NCI-H2081 (cell line): Measurements from ENCODE around the gene LIPE.

ENCODE experiments used
- DNase-seq, 2 experiments: peaks; one replicate each; lab custom pipeline; 2025; lab: John Stamatoyannopoulos, UW

The LIPE gene

GRCh38 chr19:42380155-42380554 is 47.0 kb downstream of the LIPE start:
- no peak for DNase-seq

GRCh38 chr19:42378225-42379215 is 48.7 kb downstream of the LIPE start:
- no peak for DNase-seq

DNA sequence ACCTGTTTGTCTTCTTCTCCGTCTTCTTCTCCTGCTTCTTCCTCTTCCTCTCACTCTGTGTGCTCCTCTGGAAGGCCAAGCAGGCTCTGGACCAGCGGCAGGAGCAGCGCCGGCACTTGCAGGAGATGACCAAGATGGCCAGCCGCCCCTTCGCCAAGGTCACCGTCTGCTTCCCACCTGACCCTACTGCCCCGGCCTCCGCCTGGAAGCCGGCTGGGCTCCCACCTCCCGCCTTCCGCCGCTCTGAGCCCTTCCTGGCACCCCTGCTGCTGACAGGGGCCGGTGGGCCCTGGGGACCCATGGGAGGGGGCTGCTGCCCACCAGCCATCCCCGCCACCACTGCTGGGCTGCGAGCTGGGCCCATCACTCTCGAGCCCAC is 51.0 kb downstream of the LIPE start:
- DNase-seq: no peak

DNA sequence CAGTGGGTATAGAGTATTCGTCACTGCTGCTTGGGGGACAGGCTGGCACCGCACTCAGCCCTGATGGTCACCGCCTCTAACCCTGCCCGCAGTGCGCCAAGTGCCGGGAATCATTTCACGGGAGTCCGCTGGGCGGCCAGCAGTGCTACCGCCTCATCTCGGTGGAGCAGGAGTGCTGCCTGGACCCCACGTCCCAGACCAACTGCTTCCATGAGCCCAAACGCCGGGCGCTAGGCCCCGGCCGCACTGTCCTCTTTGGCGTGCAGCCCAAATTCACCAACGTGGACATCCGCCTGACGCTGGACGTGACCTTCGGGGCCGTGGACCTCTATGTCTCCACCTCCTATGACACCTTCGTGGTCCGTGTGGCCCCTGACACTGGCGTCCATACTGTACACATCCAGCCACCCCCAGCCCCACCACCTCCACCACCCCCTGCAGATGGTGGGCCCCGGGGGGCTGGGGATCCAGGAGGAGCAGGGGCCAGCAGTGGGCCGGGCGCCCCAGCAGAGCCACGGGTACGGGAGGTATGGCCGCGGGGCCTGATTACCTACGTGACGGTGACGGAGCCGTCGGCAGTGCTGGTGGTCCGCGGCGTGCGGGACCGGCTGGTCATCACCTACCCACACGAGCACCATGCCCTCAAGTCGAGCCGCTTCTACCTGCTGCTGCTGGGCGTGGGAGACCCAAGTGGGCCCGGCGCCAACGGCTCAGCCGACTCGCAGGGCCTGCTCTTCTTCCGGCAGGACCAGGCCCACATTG is 51.6 kb downstream of the LIPE start:
- DNase-seq: no peak

DNA sequence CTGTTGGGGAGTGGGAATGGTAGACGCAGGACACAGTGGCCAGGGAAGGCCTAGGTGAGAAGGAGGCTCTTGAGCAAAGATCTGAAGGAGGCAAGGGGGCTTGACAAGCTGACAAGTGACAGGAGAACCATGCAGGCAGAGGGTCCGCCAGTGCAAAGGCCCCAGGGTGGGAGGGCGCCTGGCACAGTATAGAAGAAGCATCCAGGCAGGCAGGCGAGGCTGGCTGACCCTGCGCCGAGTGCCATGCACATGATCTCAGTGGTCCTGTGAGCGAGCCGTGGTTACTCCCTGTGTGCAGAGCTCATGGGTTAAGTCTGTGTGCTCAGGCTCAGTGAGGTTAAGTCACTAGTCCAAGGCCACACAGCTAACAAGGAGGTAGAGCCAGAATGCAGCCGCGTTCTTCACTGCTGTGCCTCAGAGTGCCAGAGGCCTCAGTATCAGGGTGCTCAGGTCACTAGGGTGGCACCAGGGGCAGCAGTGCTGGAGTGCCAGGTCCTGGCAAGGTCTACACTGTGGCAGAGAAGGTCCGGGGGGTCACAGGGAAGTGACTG is 52.3 kb downstream of the LIPE start:
- no peak for DNase-seq

GRCh38 chr19:42370626-42371175 is 56.5 kb downstream of the LIPE start:
- no peak for DNase-seq

DNA sequence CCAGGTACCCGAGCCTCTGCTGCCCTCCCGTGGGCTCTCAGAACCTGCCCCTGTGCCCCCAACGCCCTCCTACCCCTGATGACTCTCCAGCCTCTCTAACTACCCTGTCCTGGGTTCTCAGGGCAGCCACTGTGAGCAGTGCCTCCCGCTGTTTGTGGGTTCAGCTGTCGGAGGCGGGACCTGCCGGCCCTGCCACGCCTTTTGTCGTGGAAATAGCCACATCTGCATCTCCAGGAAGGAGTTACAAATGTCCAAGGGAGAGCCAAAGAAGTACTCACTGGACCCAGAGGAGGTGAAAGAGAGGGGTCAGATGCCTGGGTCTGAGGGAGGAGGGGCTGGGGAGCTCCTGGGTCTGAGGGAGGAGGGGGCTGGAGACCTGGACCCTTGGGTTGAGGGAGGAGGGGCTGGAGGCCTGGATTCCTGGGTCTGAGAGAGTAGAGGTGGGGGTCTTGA is 57.1 kb downstream of the LIPE start:
- DNase-seq: peak in 1 of 2 experiments; percentile 34

DNA sequence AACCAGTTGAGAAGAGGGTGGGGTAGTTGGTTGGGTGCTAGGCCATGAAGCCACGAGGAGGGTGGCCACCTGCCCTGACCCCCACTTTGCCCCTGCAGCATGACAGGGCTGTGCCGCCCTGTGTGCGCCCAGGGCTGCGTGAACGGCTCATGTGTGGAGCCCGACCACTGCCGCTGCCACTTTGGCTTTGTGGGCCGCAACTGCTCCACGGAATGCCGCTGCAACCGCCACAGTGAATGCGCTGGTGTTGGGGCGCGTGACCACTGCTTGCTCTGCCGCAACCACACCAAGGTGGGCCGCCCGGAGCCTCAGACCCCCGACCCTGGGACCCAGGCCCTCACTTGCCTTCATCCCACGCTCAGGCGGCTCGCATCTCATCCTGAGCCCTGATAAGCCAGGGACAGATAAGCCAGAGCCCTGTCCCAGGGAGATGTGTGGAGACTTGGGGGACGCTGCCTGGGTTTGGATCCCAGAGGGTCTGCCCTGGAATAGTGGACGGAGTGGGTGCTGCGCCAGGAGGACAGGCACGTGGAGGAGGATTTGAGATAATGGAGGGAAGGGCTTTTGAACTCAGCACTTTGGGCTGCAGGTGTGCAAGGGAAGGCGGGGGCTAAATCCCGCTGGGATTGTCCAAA is 57.6 kb downstream of the LIPE start:
- no peak for DNase-seq

DNA sequence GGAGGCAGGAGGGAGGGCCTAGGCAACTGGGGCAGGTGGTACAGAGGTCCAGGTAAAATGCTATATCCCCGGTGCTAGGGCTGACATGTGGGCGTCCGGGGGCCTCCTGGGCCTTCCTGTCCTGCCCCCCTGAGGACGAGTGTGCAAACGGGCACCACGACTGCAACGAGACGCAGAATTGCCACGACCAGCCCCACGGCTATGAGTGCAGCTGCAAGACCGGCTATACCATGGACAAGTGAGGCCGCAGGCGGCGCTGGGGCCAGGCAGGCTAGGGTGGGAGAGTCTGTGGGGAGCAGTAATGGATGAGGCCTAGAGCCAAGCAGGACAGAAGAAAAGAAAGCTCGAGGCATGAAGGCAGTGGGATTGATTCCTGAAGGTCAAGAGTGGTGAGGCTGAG is 58.4 kb downstream of the LIPE start:
- no peak for DNase-seq

DNA sequence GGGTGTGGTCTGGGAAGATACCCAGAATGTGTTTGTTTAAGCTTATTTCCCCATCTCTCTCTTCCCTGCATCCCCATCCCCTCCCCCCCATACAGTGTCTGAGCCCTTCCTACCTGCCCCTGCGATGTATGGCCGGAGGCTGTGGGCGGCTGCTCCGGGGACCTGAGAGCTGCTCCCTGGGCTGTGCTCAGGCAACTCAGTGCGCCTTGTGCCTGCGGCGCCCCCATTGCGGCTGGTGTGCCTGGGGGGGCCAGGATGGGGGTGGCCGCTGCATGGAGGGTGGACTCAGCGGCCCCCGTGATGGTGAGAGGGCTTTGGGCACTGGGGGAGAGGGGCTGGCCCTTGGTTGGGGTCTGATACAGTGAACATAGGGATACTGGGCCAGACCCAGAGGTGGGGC is 58.8 kb downstream of the LIPE start:
- DNase-seq: no peak

DNA sequence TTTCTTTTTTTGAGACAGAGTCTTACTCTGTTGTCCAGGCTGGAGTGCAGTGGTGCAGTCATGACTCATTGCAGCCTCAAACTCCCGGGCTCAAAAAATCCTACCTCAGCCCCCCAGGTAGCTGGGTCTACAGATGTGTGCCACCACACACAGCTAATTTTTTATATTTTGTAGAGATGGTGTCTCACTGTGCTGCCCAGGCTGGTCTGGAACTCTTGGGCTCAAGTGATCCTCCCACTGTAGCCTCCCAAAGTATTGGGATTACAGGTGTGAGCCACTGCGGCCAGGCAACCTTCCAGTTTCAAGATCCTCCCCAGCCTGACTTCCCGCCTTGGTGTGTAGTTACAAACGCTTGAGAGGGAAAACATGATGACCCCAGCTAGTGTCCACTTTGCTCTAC is 59.3 kb downstream of the LIPE start:
- DNase-seq: no peak

DNA sequence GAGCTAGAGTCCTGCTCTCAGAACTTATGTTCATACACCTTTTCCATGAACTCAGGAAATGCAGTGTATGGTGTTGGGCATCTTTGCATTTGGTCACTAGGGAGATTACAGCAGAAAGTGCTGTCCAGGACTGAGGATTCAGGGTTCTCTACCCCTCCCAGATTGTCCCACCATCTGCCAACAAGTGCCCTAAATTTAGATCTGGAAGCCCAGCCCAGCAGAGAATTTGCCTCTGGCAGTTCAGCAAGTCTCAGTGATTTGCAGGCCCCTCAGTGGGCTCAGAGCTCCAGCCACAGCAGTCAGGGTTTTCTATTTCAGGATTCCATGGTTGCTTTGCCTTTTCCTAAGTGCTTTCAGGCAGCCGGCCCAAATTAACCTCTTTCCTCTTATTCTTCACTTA is 60.5 kb downstream of the LIPE start:
- DNase-seq: no peak

DNA sequence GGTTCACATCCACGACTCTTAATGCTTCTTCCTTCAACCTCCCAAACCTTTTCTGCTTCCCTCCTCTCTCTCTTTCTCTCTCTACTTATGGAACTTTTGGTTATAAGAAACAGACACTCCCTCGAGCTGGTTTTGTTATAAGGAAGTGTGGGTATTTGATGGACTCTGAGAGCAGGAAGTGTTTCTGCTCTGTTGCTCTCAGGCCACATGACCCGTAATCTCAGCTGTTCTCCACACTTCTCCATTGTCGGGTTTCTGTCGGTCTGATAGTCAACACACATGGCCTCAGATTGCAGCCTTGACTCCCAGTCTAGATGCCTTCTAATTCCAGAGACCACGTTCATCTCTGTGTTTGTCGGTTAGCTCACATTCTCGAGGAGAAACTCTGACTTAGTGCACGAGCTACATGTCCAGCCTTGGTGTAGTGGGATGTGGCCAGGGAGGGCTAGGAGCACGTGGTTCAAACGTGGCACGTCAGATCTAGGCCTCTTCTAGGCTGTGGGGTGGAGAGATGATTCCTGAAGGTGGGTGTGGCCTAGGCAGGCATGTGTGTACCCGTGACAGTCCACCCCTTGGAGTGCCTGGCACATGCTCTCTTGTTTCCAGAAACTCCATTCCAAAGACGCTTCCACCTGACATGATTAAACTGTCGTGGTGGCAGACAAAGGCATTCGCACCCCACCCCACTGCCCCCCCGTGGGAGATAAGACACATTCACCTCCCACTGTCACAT is 63.4 kb downstream of the LIPE start:
- DNase-seq: no peak

GRCh38 chr19:42362891-42363440 is 64.2 kb downstream of the LIPE start:
- DNase-seq: no peak

DNA sequence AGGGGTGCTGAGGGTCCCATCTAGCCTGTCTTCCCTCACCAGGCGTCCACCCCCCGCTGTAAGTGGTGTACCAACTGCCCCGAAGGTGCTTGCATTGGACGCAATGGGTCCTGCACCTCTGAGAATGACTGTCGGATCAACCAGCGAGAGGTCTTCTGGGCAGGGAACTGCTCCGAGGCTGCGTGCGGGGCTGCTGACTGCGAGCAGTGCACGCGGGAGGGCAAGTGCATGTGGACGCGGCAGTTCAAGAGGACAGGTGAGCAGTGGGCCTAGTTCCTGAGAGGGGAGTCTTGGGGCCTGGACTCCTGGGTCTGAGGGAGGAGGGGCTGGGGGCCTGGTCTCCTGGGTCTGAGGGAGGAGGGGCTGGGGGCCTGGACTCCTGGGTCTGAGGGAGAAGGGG is 64.8 kb downstream of the LIPE start:
- no peak for DNase-seq

GRCh38 chr19:42361545-42361910 is 65.7 kb downstream of the LIPE start:
- no peak for DNase-seq

DNA sequence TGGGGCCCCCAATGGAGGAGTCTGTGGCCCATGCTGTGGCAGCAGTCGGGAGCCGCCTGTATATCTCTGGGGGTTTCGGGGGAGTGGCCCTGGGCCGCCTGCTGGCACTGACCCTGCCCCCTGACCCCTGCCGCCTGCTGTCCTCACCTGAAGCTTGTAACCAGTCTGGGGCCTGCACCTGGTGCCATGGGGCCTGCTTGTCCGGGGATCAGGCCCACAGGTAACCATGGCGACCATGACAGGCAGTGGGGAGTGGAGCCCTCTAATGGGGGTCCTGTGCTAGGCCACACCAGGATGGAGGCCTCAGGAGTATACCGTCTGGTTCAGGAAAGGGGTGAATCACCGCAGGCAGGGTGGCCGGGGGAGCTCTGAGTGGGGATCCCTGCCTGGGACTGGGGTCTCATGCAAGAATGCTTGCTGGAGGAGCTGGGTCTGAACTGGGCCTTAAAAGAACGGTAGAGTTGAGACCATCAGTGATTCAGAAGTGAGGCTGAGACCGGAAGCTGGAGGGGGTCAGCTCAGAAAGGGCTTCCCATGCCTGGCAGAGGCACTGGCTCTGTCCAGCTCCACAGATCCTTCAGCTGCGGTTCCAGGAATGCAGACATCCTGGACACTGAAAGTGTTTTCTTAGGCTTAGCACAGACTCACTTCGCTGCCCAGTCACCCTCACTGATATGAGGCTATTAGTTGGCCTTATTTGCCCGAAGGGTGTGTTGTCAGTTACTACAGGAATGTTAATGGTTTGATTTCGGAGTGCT is 66.2 kb downstream of the LIPE start:
- DNase-seq: no peak

DNA sequence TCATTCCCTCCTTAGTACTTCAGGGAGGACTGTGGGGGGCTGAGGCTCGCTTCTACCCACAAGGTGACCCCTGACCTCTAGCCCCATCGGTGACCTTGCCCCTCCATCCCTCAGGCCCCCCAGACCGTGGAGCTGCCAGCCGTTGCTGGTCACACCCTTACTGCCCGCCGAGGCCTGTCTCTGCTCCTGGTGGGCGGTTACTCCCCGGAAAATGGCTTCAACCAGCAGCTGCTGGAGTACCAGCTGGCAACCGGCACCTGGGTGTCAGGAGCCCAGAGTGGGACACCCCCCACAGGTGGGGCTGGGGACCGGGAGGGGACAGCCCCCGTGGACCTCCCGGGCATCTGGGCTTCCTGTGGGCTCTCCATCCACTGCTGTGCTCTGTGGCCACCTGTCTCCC is 69.9 kb downstream of the LIPE start:
- DNase-seq: no peak

GRCh38 chr19:42356686-42357085 is 70.5 kb downstream of the LIPE start:
- DNase-seq: no peak

DNA sequence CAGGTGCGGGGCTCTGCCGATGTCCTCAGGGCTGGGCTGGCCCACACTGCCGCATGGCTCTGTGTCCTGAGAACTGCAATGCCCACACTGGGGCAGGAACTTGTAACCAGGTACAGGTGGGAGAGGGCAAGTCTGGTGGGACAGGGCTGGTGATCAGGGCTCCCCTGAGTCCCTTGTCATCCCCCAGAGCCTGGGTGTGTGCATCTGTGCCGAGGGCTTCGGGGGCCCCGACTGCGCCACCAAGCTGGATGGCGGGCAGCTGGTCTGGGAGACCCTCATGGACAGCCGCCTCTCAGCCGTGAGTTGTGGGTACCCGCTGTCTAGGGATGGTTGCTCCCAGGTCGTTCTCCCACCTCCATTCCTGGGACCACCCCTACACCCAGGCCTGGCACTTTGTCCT is 71.3 kb downstream of the LIPE start:
- no peak for DNase-seq
